A673 (cell line): ENCODE measurements around the gene ATG13.

Source experiments
- EZH2 ChIP-seq: fragments of 200-600 bp; sonication (generic); IDR thresholded peaks from 2 replicates; pipeline ENCODE4 v1.6.1; 2017; ENCODE audit warnings: borderline replicate concordance, low read depth, mild to moderate bottlenecking, mixed read lengths, antibody characterized with exemption, low read length; ENCODE audit not compliant: poor library complexity, severe bottlenecking
- TF ChIP-seq, protein P1 (sequence below): fragments of 300-800, 200-600 bp; sonication (generic); conservative IDR thresholded peaks from 2 replicates; pipeline ENCODE4 v1.5.1; 2017; ENCODE audit warnings: low read depth, mild to moderate bottlenecking, antibody characterized with exemption, low read length, moderate library complexity, mixed read lengths

DNA sequence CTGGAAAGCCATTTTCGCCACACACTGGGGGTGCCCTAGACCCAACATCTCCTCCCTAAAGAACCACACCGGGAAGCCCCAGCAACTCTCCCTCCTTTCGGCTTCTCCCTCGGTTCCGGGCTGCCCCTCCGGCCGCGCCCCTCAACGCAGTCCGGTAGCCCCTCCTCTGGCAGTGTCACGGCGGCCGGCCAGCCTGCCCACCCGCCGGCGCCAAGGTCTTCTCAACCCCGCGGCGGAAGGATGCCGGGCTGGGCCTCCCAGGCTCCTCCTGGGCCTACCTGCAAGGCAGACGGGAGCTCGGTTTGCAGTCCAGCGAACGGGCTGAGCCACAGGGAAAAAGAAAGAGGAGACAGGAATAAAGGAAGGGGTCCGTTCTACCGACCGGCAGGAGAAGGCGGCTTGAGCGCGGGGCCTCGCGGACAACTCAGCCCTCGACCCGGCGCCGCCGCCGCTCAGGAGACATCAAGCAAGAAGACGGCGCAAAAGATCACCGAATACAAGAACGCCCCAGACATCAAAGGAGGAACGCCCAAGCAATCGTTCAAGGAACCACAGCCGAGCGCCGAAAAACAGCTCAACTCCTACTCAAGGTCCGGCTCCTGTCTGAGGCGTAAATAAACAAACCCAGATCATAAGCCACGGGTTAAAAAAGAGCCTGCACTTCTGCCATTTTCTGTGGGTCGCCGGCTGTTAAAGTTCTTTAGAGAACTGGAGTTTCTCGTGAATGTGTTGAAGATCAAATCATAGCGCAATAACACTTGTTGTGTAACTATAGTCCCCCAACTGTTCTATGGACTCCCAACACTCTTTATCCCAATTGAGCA lies 23.6 kb upstream of the ATG13 start, which contains the start of gene AMBRA1:
- TF ChIP-seq EZH2: no peak
- TF ChIP-seq, protein P1, sequence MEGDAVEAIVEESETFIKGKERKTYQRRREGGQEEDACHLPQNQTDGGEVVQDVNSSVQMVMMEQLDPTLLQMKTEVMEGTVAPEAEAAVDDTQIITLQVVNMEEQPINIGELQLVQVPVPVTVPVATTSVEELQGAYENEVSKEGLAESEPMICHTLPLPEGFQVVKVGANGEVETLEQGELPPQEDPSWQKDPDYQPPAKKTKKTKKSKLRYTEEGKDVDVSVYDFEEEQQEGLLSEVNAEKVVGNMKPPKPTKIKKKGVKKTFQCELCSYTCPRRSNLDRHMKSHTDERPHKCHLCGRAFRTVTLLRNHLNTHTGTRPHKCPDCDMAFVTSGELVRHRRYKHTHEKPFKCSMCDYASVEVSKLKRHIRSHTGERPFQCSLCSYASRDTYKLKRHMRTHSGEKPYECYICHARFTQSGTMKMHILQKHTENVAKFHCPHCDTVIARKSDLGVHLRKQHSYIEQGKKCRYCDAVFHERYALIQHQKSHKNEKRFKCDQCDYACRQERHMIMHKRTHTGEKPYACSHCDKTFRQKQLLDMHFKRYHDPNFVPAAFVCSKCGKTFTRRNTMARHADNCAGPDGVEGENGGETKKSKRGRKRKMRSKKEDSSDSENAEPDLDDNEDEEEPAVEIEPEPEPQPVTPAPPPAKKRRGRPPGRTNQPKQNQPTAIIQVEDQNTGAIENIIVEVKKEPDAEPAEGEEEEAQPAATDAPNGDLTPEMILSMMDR: no peak
